BLaER1 (cell line): ENCODE results near the gene OR13C4.

Experiments used
- H3K27ac ChIP-seq: shearing (Covaris generic); formaldehyde crosslinking; 2 replicates; pipeline ENCODE4 v1.8.1; 2022
- H3K27me3 ChIP-seq: shearing (Covaris generic); formaldehyde crosslinking; 2 replicates; pipeline ENCODE4 v1.8.1; 2022
- H3K36me3 ChIP-seq: shearing (Covaris generic); formaldehyde crosslinking; 2 replicates; pipeline ENCODE4 v1.8.1; 2022
- H3K4me1 ChIP-seq: shearing (Covaris generic); formaldehyde crosslinking; 2 replicates; pipeline ENCODE4 v1.8.1; 2022
- H3K4me2 ChIP-seq: shearing (Covaris generic); formaldehyde crosslinking; 2 replicates; pipeline ENCODE4 v1.8.1; 2022
- H3K4me3 ChIP-seq: shearing (Covaris generic); formaldehyde crosslinking; 2 replicates; pipeline ENCODE4 v1.8.1; 2022
- H3K9ac ChIP-seq: shearing (Covaris generic); formaldehyde crosslinking; 2 replicates; pipeline ENCODE4 v1.8.1; 2022
- H3K9me3 ChIP-seq: shearing (Covaris generic); formaldehyde crosslinking; 2 replicates; pipeline ENCODE4 v1.8.1; 2022
- H4K20me1 ChIP-seq: shearing (Covaris generic); formaldehyde crosslinking; 2 replicates; pipeline ENCODE4 v1.8.1; 2022
- Cebpa-rat ChIP-seq: shearing (Covaris generic); IDR thresholded peaks from 2 replicates; pipeline ENCODE4 v1.8.1; 2022

Gene OR13C4

DNA sequence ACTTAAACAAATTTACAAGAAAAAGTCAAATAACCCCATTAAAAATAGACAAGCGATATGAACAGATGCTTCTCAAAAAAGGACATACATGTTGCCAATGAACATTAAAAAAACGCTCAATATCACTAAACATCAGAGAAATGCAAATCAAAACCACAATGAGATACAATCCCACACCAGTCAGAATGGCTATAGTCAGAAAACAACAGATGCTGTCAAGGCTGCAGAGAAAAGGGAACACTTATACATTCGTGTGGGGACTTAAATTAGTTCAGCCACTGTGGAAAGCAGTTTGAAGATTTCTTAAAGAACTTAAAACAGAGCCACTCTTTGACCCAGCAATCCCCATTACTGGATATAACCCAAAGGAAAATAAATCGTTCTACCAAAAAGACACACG is 12.1 kb downstream of the OR13C4 start:
- Histone ChIP-seq H3K4me1 (no peaks in the 10 kb centered on the region), H4K20me1 (no peaks in the 10 kb centered on the region), H3K27me3 (no peaks in the 10 kb centered on the region), H3K4me2 (no peak overlapping the region), H3K36me3 (no peaks in the 10 kb centered on the region), H3K9ac (no peak overlapping the region), H3K4me3 (no peak overlapping the region), H3K9me3 (no peaks in the 10 kb centered on the region), H3K27ac (no peak overlapping the region)
- no peak for TF ChIP-seq Cebpa-rat

DNA sequence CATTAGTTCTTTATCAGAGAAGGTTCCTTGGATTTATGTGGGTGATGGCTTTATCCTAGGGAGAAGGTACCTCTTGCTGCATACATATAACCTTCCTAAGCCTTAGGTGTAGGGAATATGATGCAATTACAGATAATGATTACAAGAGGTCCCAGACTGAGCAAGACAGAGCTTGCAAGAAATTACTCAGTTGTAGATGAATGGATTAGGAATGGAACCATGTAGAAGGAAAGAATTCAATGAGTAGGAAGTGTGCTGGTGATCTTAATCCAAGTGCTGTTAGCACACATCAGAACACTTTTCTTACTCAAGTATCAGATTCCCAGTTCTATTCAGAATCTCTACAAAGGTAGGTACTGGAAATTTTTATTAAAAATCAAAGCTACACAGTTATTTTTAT is 20.4 kb downstream of the OR13C4 start:
- Histone ChIP-seq H4K20me1 (no peaks in the 10 kb centered on the region), H3K27me3 (no peaks in the 10 kb centered on the region), H3K9ac (no peak overlapping the region), H3K9me3 (no peaks in the 10 kb centered on the region), H3K4me2 (no peak overlapping the region), H3K4me1 (no peaks in the 10 kb centered on the region), H3K36me3 (no peaks in the 10 kb centered on the region), H3K27ac (no peak overlapping the region), H3K4me3 (no peak overlapping the region)
- no peak for TF ChIP-seq Cebpa-rat

DNA sequence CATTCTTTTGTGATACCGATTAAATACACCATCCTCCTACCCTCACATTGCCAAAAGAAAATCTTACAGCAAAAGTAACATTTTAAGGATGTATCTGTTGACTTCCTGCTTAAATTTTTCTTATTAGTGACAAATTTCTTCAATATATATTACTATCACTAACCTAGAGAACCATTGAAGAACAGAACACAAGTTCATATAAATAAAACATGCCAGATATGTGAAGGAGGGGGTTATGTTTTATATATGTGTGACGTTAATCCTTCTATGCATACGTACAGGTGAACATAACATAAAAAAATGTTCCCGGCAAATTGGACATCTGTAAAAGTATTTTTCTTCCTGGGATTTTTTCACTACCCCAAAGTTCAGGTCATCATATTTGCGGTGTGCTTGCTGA is 23.0 kb downstream of the OR13C4 start, which contains the start of gene OR13F1:
Gene OR13F1, plus strand, starts transcription at position 301 of the 400 bp plus-strand sequence. Its CDS starts 0 bp downstream, at position 301.
- no peak for TF ChIP-seq Cebpa-rat
- Histone ChIP-seq H3K9ac (no peak within 1 kb of the TSS), H3K4me3 (no peak within 1 kb of the TSS)

GRCh38 chr9:104503440-104503839 is 23.6 kb downstream of the OR13C4 start:
- no peak overlapping the region for H3K4me3 ChIP-seq
- TF ChIP-seq Cebpa-rat, result no peak
- H3K4me1 ChIP-seq, result no peaks in the 10 kb centered on the region
- H3K27ac ChIP-seq, result no peak overlapping the region
- H4K20me1 ChIP-seq, result no peaks in the 10 kb centered on the region
- H3K4me2 ChIP-seq, result no peak overlapping the region
- no peaks in the 10 kb centered on the region for H3K9me3 ChIP-seq
- no peaks in the 10 kb centered on the region for H3K27me3 ChIP-seq
- H3K9ac ChIP-seq, result no peak overlapping the region
- H3K36me3 ChIP-seq, result no peaks in the 10 kb centered on the region

More for the DNA sequence above, 23.0 kb downstream of the OR13C4 start, which contains the start of gene OR13F1:
- H3K4me1 ChIP-seq, result no peaks in the 10 kb centered on the region
- H3K4me2 ChIP-seq, result no peak within 1 kb of the TSS
- no peaks in the 10 kb centered on the region for H3K36me3 ChIP-seq
- H4K20me1 ChIP-seq, result no peaks in the 10 kb centered on the region
- no peaks in the 10 kb centered on the region for H3K27me3 ChIP-seq
- no peaks in the 10 kb centered on the region for H3K9me3 ChIP-seq
- H3K27ac ChIP-seq, result no peak within 1 kb of the TSS

- Histone ChIP-seq H4K20me1 (no peaks in the 10 kb centered on the region), H3K4me1 (no peaks in the 10 kb centered on the region), H3K9me3 (peaks cover 5% of the 10 kb centered on the region), H3K4me2 (no peak overlapping the region), H3K36me3 (no peaks in the 10 kb centered on the region), H3K27ac (no peak overlapping the region), H3K9ac (no peak overlapping the region), H3K4me3 (no peak overlapping the region), H3K27me3 (no peaks in the 10 kb centered on the region)
- no peak for TF ChIP-seq Cebpa-rat
Measured at GRCh38 chr9:104494808-104495207, 32.2 kb downstream of the OR13C4 start.

GRCh38 chr9:104485014-104485413 is 42.0 kb downstream of the OR13C4 start:
- H3K4me2 ChIP-seq, result no peak overlapping the region
- no peak overlapping the region for H3K4me3 ChIP-seq
- no peak overlapping the region for H3K27ac ChIP-seq
- no peak for TF ChIP-seq Cebpa-rat
- no peaks in the 10 kb centered on the region for H4K20me1 ChIP-seq
- peaks cover 4% of the 10 kb centered on the region for H3K9me3 ChIP-seq
- no peak overlapping the region for H3K9ac ChIP-seq
- no peaks in the 10 kb centered on the region for H3K36me3 ChIP-seq
- H3K4me1 ChIP-seq, result no peaks in the 10 kb centered on the region
- no peaks in the 10 kb centered on the region for H3K27me3 ChIP-seq

DNA sequence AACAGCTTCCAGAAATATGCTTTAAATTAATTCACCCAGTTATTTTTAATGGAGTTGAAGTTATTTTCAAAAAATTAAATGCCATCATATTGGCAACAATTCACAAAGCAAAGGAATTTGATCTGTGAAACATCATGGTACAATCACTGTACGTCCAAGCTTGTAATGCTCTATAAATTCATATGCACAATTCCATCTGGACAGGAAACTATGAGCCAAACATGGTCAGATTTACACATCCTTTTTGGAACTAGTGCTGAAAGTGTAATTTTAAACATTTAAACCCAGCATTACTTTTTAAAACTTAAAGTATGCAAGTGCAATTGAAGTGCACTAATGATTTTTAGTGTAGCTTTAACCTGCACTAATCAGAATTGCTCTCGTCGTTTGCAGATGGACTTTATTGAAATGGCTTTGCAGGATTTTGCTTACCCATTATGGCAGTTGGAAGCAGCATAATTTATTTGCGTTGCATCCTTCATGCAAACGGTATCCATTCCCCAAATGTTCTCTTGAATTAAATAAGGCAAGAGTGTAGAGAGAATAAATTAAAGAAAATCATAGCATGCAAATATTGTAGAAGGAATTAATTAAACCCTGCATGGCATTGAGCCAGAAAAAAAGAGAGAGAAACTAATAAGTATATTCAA is 44.0 kb downstream of the OR13C4 start:
- no peak for TF ChIP-seq Cebpa-rat
- H4K20me1 ChIP-seq, result no peaks in the 10 kb centered on the region
- H3K27ac ChIP-seq, result no peak overlapping the region
- no peak overlapping the region for H3K4me2 ChIP-seq
- H3K4me3 ChIP-seq, result no peak overlapping the region
- no peaks in the 10 kb centered on the region for H3K4me1 ChIP-seq
- no peaks in the 10 kb centered on the region for H3K9me3 ChIP-seq
- no peak overlapping the region for H3K9ac ChIP-seq
- H3K27me3 ChIP-seq, result no peaks in the 10 kb centered on the region
- H3K36me3 ChIP-seq, result no peaks in the 10 kb centered on the region
